T-helper 2 cell treated with Interferon-gamma antibody and Interleukin-4, amounts not matched to agents 5 μg/mL and 100 μg/mL, for 36 hours (primary cell): ENCODE results near the gene PLCH1.

ENCODE experiments used
- DNase-seq: peaks from one replicate; pipeline ENCODE4 v3.0.0; 2021; ENCODE audit warnings: low spot score
- H3K27ac Mint-ChIP-seq: one replicate; pipeline ENCODE4 v1.8.0; 2021; ENCODE audit warnings: mild to moderate bottlenecking, mixed read lengths
- H3K27me3 Mint-ChIP-seq: one replicate; pipeline ENCODE4 v1.8.0; 2021; ENCODE audit warnings: low read depth, mixed read lengths
- H3K36me3 Mint-ChIP-seq: one replicate; pipeline ENCODE4 v1.8.0; 2021; ENCODE audit warnings: low read depth, mixed read lengths
- H3K4me1 Mint-ChIP-seq: one replicate; pipeline ENCODE4 v1.8.0; 2021; ENCODE audit warnings: low read depth, mixed read lengths
- H3K4me3 Mint-ChIP-seq: one replicate; pipeline ENCODE4 v1.8.0; 2022; ENCODE audit warnings: mild to moderate bottlenecking, moderate library complexity, mixed read lengths
- H3K9me3 Mint-ChIP-seq: one replicate; pipeline ENCODE4 v1.8.0; 2021; ENCODE audit warnings: mixed read lengths

PLCH1 gene

GRCh38 chr3:155560135-155560534 is 184.7 kb downstream of the PLCH1 start:
- no peaks in the 10 kb centered on the region for H3K9me3 Mint-ChIP-seq
- DNase-seq = no peak
- H3K36me3 Mint-ChIP-seq = no peaks in the 10 kb centered on the region
- H3K27me3 Mint-ChIP-seq = peaks cover 4% of the 10 kb centered on the region
- H3K27ac Mint-ChIP-seq = no peak overlapping the region
- no peak overlapping the region for H3K4me3 Mint-ChIP-seq
- H3K4me1 Mint-ChIP-seq = peaks cover 11% of the 10 kb centered on the region

- H3K4me1 Mint-ChIP-seq = peaks cover 36% of the 10 kb centered on the region
- no peak overlapping the region for H3K4me3 Mint-ChIP-seq
- no peaks in the 10 kb centered on the region for H3K9me3 Mint-ChIP-seq
- H3K36me3 Mint-ChIP-seq = peaks cover 7% of the 10 kb centered on the region
- peaks cover 4% of the 10 kb centered on the region for H3K27me3 Mint-ChIP-seq
- no peak overlapping the region for H3K27ac Mint-ChIP-seq
- no peak for DNase-seq
These were observed 188.3 kb downstream of the PLCH1 start for GRCh38 chr3:155556531-155556930.

GRCh38 chr3:155555479-155556060 is 189.3 kb downstream of the PLCH1 start:
- Mint-ChIP-seq H3K27me3 (peaks cover 2% of the 10 kb centered on the region), H3K4me1 (peaks cover 36% of the 10 kb centered on the region), H3K4me3 (peak overlapping the region; percentile 70), H3K27ac (peak overlapping the region; percentile 68), H3K9me3 (no peaks in the 10 kb centered on the region), H3K36me3 (peaks cover 7% of the 10 kb centered on the region)
- DNase-seq = no peak

- no peaks in the 10 kb centered on the region for H3K9me3 Mint-ChIP-seq
- H3K36me3 Mint-ChIP-seq = peaks cover 7% of the 10 kb centered on the region
- peak overlapping the region; percentile 68 for H3K27ac Mint-ChIP-seq
- peaks cover 2% of the 10 kb centered on the region for H3K27me3 Mint-ChIP-seq
- H3K4me1 Mint-ChIP-seq = peaks cover 39% of the 10 kb centered on the region
- peak overlapping the region; percentile 70 for H3K4me3 Mint-ChIP-seq
- peak; percentile 30 for DNase-seq
These were observed 190.0 kb downstream of the PLCH1 start for GRCh38 chr3:155554777-155555451.

- Mint-ChIP-seq H3K4me1 (peaks cover 50% of the 10 kb centered on the region), H3K36me3 (peaks cover 7% of the 10 kb centered on the region), H3K4me3 (peak overlapping the region; percentile 43), H3K27me3 (no peaks in the 10 kb centered on the region), H3K27ac (peak overlapping the region; percentile 27), H3K9me3 (no peaks in the 10 kb centered on the region)
- peak; percentile 24 for DNase-seq
These were observed 191.1 kb downstream of the PLCH1 start for GRCh38 chr3:155553780-155554179.

- peaks cover 7% of the 10 kb centered on the region for H3K36me3 Mint-ChIP-seq
- no peak for DNase-seq
- peak overlapping the region; percentile 43 for H3K4me3 Mint-ChIP-seq
- peak overlapping the region; percentile 6 for H3K27ac Mint-ChIP-seq
- peaks cover 54% of the 10 kb centered on the region for H3K4me1 Mint-ChIP-seq
- H3K27me3 Mint-ChIP-seq = no peaks in the 10 kb centered on the region
- no peaks in the 10 kb centered on the region for H3K9me3 Mint-ChIP-seq
These were observed 191.5 kb downstream of the PLCH1 start for GRCh38 chr3:155553326-155553725.

- no peaks in the 10 kb centered on the region for H3K27me3 Mint-ChIP-seq
- peaks cover 50% of the 10 kb centered on the region for H3K4me1 Mint-ChIP-seq
- no peaks in the 10 kb centered on the region for H3K9me3 Mint-ChIP-seq
- peaks cover 7% of the 10 kb centered on the region for H3K36me3 Mint-ChIP-seq
- no peak overlapping the region for H3K27ac Mint-ChIP-seq
- DNase-seq = no peak
- no peak overlapping the region for H3K4me3 Mint-ChIP-seq
These were observed 194.5 kb downstream of the PLCH1 start for GRCh38 chr3:155550391-155550790.

GRCh38 chr3:155549087-155549486 is 195.8 kb downstream of the PLCH1 start:
- Mint-ChIP-seq H3K9me3 (no peaks in the 10 kb centered on the region), H3K4me3 (peak overlapping the region; percentile 41), H3K27ac (peak overlapping the region; percentile 72), H3K36me3 (peaks cover 7% of the 10 kb centered on the region), H3K27me3 (no peaks in the 10 kb centered on the region), H3K4me1 (peaks cover 38% of the 10 kb centered on the region)
- no peak for DNase-seq

- Mint-ChIP-seq H3K27ac (peak overlapping the region; percentile 57), H3K4me3 (no peak overlapping the region), H3K4me1 (peaks cover 29% of the 10 kb centered on the region), H3K9me3 (no peaks in the 10 kb centered on the region), H3K27me3 (no peaks in the 10 kb centered on the region), H3K36me3 (peaks cover 6% of the 10 kb centered on the region)
- DNase-seq = no peak
These were observed 196.7 kb downstream of the PLCH1 start for GRCh38 chr3:155548195-155548594.

- peaks cover 59% of the 10 kb centered on the region for H3K9me3 Mint-ChIP-seq
These were observed 209.8 kb downstream of the PLCH1 start for GRCh38 chr3:155535098-155535497.

GRCh38 chr3:155528579-155528978 is 216.3 kb downstream of the PLCH1 start:
- Mint-ChIP-seq H3K27me3 (no peaks in the 10 kb centered on the region), H3K27ac (no peak overlapping the region), H3K4me1 (no peaks in the 10 kb centered on the region), H3K36me3 (peaks cover 5% of the 10 kb centered on the region), H3K9me3 (peaks cover 21% of the 10 kb centered on the region), H3K4me3 (no peak overlapping the region)
- DNase-seq = no peak

More at GRCh38 chr3:155535098-155535497, 209.8 kb downstream of the PLCH1 start:
- Mint-ChIP-seq H3K27ac (no peak overlapping the region), H3K27me3 (peaks cover 3% of the 10 kb centered on the region), H3K4me3 (no peak overlapping the region), H3K4me1 (no peaks in the 10 kb centered on the region), H3K36me3 (peaks cover 21% of the 10 kb centered on the region)
- DNase-seq = no peak

- H3K4me3 Mint-ChIP-seq = no peak overlapping the region
These were observed 219.5 kb downstream of the PLCH1 start for GRCh38 chr3:155525324-155525833.

GRCh38 chr3:155520463-155520862 is 224.4 kb downstream of the PLCH1 start:
- Mint-ChIP-seq H3K27ac (no peak overlapping the region), H3K4me3 (no peak overlapping the region), H3K9me3 (no peaks in the 10 kb centered on the region), H3K36me3 (no peaks in the 10 kb centered on the region), H3K4me1 (peaks cover 10% of the 10 kb centered on the region), H3K27me3 (peaks cover 2% of the 10 kb centered on the region)
- no peak for DNase-seq

More at GRCh38 chr3:155525324-155525833, 219.5 kb downstream of the PLCH1 start:
- Mint-ChIP-seq H3K27me3 (no peaks in the 10 kb centered on the region), H3K4me1 (peaks cover 9% of the 10 kb centered on the region), H3K27ac (no peak overlapping the region), H3K36me3 (no peaks in the 10 kb centered on the region), H3K9me3 (peaks cover under 1% of the 10 kb centered on the region)
- DNase-seq = no peak

GRCh38 chr3:155519078-155519477 is 225.8 kb downstream of the PLCH1 start:
- peaks cover 10% of the 10 kb centered on the region for H3K4me1 Mint-ChIP-seq
- no peak overlapping the region for H3K4me3 Mint-ChIP-seq
- no peak overlapping the region for H3K27ac Mint-ChIP-seq
- H3K27me3 Mint-ChIP-seq = peaks cover 2% of the 10 kb centered on the region
- DNase-seq = no peak
- no peaks in the 10 kb centered on the region for H3K36me3 Mint-ChIP-seq
- H3K9me3 Mint-ChIP-seq = no peaks in the 10 kb centered on the region
